ENCODE measurements around the gene NTF3.

The NTF3 gene

GRCh38 chr12:5466521-5466960 lies 34.6 kb downstream of the NTF3 start:
- H3K4me3 ChIP-seq (ENCODE audit: low read depth, low read length) = no peak overlapping the region
- TF ChIP-seq CTCF (IDR thresholded peaks at IDR 0.05; ENCODE audit: control insufficient read depth, extremely low read depth, insufficient read depth) = no peak
- DNase-seq (ENCODE audit: low read depth) = no peak

- no peak for TF ChIP-seq CTCF (IDR thresholded peaks at IDR 0.05; ENCODE audit: control insufficient read depth, extremely low read depth, insufficient read depth)
- H3K4me3 ChIP-seq (ENCODE audit: low read depth, low read length) = no peak overlapping the region
- DNase-seq (ENCODE audit: low read depth) = no peak
Measured at GRCh38 chr12:5467931-5468330, 36.0 kb downstream of the NTF3 start.

GRCh38 chr12:5470221-5470620 lies 38.3 kb downstream of the NTF3 start:
- DNase-seq (ENCODE audit: low read depth) = no peak
- H3K4me3 ChIP-seq (ENCODE audit: low read depth, low read length) = no peak overlapping the region
- no peak for TF ChIP-seq CTCF (IDR thresholded peaks at IDR 0.05; ENCODE audit: control insufficient read depth, extremely low read depth, insufficient read depth)

- TF ChIP-seq CTCF (IDR thresholded peaks at IDR 0.05; ENCODE audit: control insufficient read depth, extremely low read depth, insufficient read depth) = no peak
Measured at GRCh38 chr12:5470703-5471102, 38.8 kb downstream of the NTF3 start.

GRCh38 chr12:5473076-5473782 lies 41.3 kb downstream of the NTF3 start:
- H3K4me3 ChIP-seq (ENCODE audit: low read depth, low read length) = no peak overlapping the region
- no peak for TF ChIP-seq CTCF (IDR thresholded peaks at IDR 0.05; ENCODE audit: control insufficient read depth, extremely low read depth, insufficient read depth)
- DNase-seq (ENCODE audit: low read depth) = no peak

More at GRCh38 chr12:5470703-5471102, 38.8 kb downstream of the NTF3 start:
- H3K4me3 ChIP-seq (ENCODE audit: low read depth, low read length) = no peak overlapping the region
- DNase-seq (ENCODE audit: low read depth) = no peak

GRCh38 chr12:5473783-5474116 lies 41.8 kb downstream of the NTF3 start:
- DNase-seq (ENCODE audit: low read depth) = no peak
- H3K4me3 ChIP-seq (ENCODE audit: low read depth, low read length) = no peak overlapping the region
- no peak for TF ChIP-seq CTCF (IDR thresholded peaks at IDR 0.05; ENCODE audit: control insufficient read depth, extremely low read depth, insufficient read depth)

GRCh38 chr12:5476356-5476755 lies 44.4 kb downstream of the NTF3 start:
- no peak overlapping the region for H3K4me3 ChIP-seq (ENCODE audit: low read depth, low read length)
- TF ChIP-seq CTCF (IDR thresholded peaks at IDR 0.05; ENCODE audit: control insufficient read depth, extremely low read depth, insufficient read depth) = no peak
- DNase-seq (ENCODE audit: low read depth) = no peak

Data from LNCaP clone FGC (cell line).